ENCODE results near the gene LPO. TPM values are rescaled to one million over a fixed set of nuclear protein-coding genes. Genes with fewer than 3 reads are reported as not detected.

Gene LPO
- total RNA-seq, 1 donor from 2014 or later: not detected

DNA sequence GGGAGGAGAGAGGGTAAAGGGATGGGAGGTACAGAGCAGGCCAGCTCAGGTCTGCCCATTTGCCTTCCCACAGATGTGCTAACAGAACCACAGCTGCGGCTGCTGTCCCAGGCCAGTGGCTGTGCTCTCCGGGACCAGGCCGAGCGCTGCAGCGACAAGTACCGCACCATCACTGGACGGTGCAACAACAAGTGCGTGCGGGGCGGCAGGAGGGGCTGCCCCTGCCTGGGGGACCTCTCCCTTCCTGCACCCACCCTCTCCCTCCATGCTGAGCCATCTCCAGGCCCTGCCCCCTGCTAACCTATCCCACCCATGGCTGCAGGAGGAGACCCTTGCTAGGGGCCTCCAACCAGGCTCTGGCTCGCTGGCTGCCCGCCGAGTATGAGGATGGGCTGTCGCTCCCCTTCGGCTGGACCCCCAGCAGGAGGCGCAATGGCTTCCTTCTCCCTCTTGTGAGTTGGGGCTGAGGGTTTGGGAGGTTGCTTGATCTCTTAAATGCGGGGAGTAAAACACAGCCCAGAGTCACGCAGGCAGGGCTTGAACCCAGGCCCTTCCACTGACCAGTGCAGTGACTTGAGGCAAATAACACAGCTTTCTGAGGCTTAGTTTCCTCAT is 44.6 kb upstream of the LPO start:
- Mint-ChIP-seq H3K27me3 (ENCODE audit: unreplicated experiment) (peaks cover 8% of the 10 kb centered on the region), H3K36me3 (ENCODE audit: unreplicated experiment) (no peaks in the 10 kb centered on the region)
- DNase-seq: no peak

DNA sequence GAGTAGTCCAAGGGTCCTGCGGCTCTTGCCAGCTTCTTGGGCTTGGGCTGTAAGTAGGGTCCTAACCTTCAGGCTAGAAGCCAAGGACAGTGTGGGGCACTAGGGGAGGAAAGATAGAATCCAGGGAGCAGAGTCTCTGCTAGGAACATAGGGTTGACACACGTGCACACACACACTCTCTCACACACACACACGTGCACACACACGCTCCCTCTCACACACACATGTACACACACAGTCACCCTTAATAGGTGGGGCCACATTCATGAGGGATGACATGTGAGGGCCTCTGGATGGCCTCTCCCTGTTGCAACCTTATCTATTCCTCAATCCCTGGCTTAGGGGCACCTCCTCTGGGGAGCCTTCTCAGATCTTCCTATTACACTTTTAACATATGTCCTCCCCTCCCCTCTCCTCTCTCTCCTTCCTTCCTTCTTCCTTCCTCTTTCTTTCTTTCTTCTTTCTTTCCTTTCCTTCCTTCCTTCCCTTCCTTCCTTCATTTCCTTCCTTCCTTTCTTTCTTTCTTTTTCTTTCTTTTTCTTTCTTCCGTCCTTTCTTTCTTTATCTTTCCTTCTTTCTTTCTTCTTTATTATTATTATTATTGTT is 42.8 kb upstream of the LPO start:
- DNase-seq: no peak
- H3K36me3 Mint-ChIP-seq (ENCODE audit: unreplicated experiment): no peaks in the 10 kb centered on the region
- H3K27ac Mint-ChIP-seq (ENCODE audit: unreplicated experiment): no peak overlapping the region
- H3K4me3 Mint-ChIP-seq (ENCODE audit: unreplicated experiment): no peak overlapping the region
- H3K27me3 Mint-ChIP-seq (ENCODE audit: unreplicated experiment): peaks cover 7% of the 10 kb centered on the region
- peaks cover 12% of the 10 kb centered on the region for H3K9me3 Mint-ChIP-seq (ENCODE audit: unreplicated experiment)
- no peaks in the 10 kb centered on the region for H3K4me1 Mint-ChIP-seq (ENCODE audit: low read depth, unreplicated experiment)
- TF ChIP-seq, protein P1, sequence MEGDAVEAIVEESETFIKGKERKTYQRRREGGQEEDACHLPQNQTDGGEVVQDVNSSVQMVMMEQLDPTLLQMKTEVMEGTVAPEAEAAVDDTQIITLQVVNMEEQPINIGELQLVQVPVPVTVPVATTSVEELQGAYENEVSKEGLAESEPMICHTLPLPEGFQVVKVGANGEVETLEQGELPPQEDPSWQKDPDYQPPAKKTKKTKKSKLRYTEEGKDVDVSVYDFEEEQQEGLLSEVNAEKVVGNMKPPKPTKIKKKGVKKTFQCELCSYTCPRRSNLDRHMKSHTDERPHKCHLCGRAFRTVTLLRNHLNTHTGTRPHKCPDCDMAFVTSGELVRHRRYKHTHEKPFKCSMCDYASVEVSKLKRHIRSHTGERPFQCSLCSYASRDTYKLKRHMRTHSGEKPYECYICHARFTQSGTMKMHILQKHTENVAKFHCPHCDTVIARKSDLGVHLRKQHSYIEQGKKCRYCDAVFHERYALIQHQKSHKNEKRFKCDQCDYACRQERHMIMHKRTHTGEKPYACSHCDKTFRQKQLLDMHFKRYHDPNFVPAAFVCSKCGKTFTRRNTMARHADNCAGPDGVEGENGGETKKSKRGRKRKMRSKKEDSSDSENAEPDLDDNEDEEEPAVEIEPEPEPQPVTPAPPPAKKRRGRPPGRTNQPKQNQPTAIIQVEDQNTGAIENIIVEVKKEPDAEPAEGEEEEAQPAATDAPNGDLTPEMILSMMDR (IDR thresholded peaks at IDR 0.05; ENCODE audit: partially characterized antibody, unreplicated experiment): no peak

More for the DNA sequence above, 44.6 kb upstream of the LPO start:
- H3K4me1 Mint-ChIP-seq (ENCODE audit: low read depth, unreplicated experiment): no peaks in the 10 kb centered on the region
- H3K4me3 Mint-ChIP-seq (ENCODE audit: unreplicated experiment): no peak overlapping the region
- TF ChIP-seq, protein P1 (IDR thresholded peaks at IDR 0.05; ENCODE audit: partially characterized antibody, unreplicated experiment): no peak
- peaks cover 12% of the 10 kb centered on the region for H3K9me3 Mint-ChIP-seq (ENCODE audit: unreplicated experiment)
- no peak overlapping the region for H3K27ac Mint-ChIP-seq (ENCODE audit: unreplicated experiment)

DNA sequence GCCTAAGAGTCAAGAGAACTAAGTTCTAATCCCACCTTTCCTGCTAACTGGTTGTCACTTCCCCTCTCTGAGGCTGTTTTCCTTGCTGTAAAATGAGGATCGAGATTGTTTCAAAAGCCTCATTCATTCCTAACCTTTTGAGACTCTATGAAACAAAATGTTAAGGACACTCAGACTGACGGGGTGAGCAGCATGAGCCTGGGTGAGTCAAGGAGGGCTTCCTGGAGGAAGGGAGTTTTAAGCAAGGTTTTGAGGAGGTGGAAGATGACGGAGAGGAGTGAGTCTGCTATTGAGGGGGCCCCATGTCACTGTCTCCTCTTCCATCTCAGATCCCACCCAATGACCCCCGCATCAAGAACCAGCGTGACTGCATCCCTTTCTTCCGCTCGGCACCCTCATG is 41.8 kb upstream of the LPO start:
- TF ChIP-seq, protein P1 (IDR thresholded peaks at IDR 0.05; ENCODE audit: partially characterized antibody, unreplicated experiment): no peak
- H3K4me1 Mint-ChIP-seq (ENCODE audit: low read depth, unreplicated experiment): no peaks in the 10 kb centered on the region
- peaks cover 4% of the 10 kb centered on the region for H3K27me3 Mint-ChIP-seq (ENCODE audit: unreplicated experiment)
- no peaks in the 10 kb centered on the region for H3K36me3 Mint-ChIP-seq (ENCODE audit: unreplicated experiment)
- DNase-seq: no peak
- H3K27ac Mint-ChIP-seq (ENCODE audit: unreplicated experiment): no peak overlapping the region
- H3K9me3 Mint-ChIP-seq (ENCODE audit: unreplicated experiment): peaks cover 12% of the 10 kb centered on the region
- no peak overlapping the region for H3K4me3 Mint-ChIP-seq (ENCODE audit: unreplicated experiment)

DNA sequence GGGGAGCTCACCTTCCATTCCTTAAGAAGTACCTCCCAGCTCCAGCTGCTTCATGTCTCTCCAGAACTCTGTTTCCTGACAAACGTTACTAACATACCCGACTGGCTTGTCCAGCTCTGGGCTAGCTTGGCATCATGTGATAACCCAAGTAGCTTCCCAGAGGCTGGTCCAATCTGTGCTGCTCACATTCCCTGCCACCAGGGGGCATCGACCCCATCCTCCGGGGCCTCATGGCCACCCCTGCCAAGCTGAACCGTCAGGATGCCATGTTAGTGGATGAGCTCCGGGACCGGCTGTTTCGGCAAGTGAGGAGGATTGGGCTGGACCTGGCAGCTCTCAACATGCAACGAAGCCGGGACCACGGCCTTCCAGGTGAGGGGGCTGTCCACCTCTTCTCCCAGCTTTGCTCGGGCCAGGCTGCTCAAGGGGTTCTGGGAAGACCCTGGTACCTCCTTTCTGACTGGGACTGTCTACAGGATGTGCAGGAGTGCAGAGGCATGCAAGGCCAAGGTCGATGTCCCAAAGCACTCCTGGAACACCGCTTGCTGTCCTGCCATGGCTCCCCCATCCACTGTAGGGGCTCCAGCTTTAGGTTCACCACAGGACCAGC is 38.3 kb upstream of the LPO start:
- TF ChIP-seq, protein P1 (IDR thresholded peaks at IDR 0.05; ENCODE audit: partially characterized antibody, unreplicated experiment): peak; percentile 74
- Mint-ChIP-seq H3K27me3 (ENCODE audit: unreplicated experiment) (no peaks in the 10 kb centered on the region), H3K36me3 (ENCODE audit: unreplicated experiment) (no peaks in the 10 kb centered on the region), H3K9me3 (ENCODE audit: unreplicated experiment) (peaks cover 5% of the 10 kb centered on the region), H3K4me3 (ENCODE audit: unreplicated experiment) (no peak overlapping the region), H3K27ac (ENCODE audit: unreplicated experiment) (no peak overlapping the region), H3K4me1 (ENCODE audit: low read depth, unreplicated experiment) (no peaks in the 10 kb centered on the region)
- peak; percentile 77 for DNase-seq

DNA sequence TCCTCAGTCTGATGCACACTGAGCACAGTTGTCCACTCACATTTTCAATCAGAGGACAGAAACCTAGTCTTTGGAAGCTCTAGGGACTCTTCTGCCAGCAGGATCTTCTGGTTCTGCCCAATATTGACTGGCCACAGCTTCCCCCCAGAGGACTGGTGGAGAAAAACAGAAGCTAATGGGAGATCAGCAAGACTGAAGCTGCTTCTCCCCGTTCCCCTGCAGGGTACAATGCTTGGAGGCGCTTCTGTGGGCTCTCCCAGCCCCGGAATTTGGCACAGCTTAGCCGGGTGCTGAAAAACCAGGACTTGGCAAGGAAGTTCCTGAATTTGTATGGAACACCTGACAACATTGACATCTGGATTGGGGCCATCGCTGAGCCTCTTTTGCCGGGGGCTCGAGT is 35.5 kb upstream of the LPO start:
- DNase-seq: no peak
- H3K4me3 Mint-ChIP-seq (ENCODE audit: unreplicated experiment): no peak overlapping the region
- H3K27me3 Mint-ChIP-seq (ENCODE audit: unreplicated experiment): no peaks in the 10 kb centered on the region
- no peaks in the 10 kb centered on the region for H3K36me3 Mint-ChIP-seq (ENCODE audit: unreplicated experiment)
- no peaks in the 10 kb centered on the region for H3K4me1 Mint-ChIP-seq (ENCODE audit: low read depth, unreplicated experiment)
- H3K9me3 Mint-ChIP-seq (ENCODE audit: unreplicated experiment): peaks cover 2% of the 10 kb centered on the region
- H3K27ac Mint-ChIP-seq (ENCODE audit: unreplicated experiment): no peak overlapping the region
- TF ChIP-seq, protein P1 (IDR thresholded peaks at IDR 0.05; ENCODE audit: partially characterized antibody, unreplicated experiment): no peak
